Measurements from ENCODE around the gene ALG3.

The ALG3 gene

GRCh38 chr3:184234671-184235380 lies 13.9 kb downstream of the ALG3 start:
- DNase-seq = no peak

GRCh38 chr3:184234224-184234623 lies 14.5 kb downstream of the ALG3 start:
- no peak for DNase-seq

GRCh38 chr3:184233127-184233843 lies 15.5 kb downstream of the ALG3 start:
- DNase-seq = no peak

GRCh38 chr3:184231671-184232070 lies 17.1 kb downstream of the ALG3 start:
- no peak for DNase-seq

GRCh38 chr3:184230603-184231528 lies 17.9 kb downstream of the ALG3 start:
- DNase-seq = peak; percentile 27

GRCh38 chr3:184230081-184230602 lies 18.6 kb downstream of the ALG3 start:
- DNase-seq = peak; percentile 21

- peak; percentile 81 for DNase-seq
Measured at GRCh38 chr3:184229394-184230080, 19.2 kb downstream of the ALG3 start, which contains the start of gene VWA5B2. TSS of gene VWA5B2 (plus strand) at chr3:184229585. CDS start at chr3:184230529, 944 bp downstream.

- DNase-seq = no peak
Measured at GRCh38 chr3:184228376-184229137, 20.2 kb downstream of the ALG3 start.

- DNase-seq = peak; percentile 68
Measured at GRCh38 chr3:184227481-184227935, 21.3 kb downstream of the ALG3 start.

GRCh38 chr3:184223946-184224345 lies 24.8 kb downstream of the ALG3 start:
- DNase-seq = no peak

- DNase-seq = no peak
Measured at GRCh38 chr3:184222521-184222920, 26.2 kb downstream of the ALG3 start.

GRCh38 chr3:184218814-184219213 lies 29.9 kb downstream of the ALG3 start:
- DNase-seq = no peak

GRCh38 chr3:184211718-184212117 lies 37.0 kb downstream of the ALG3 start:
- DNase-seq = no peak

- no peak for DNase-seq
Measured at GRCh38 chr3:184211297-184211696, 37.5 kb downstream of the ALG3 start.

GRCh38 chr3:184209146-184209923 lies 39.4 kb downstream of the ALG3 start:
- no peak for DNase-seq

- no peak for DNase-seq
Measured at GRCh38 chr3:184203526-184203925, 45.2 kb downstream of the ALG3 start.

- no peak for DNase-seq
Measured at GRCh38 chr3:184200825-184201224, 47.9 kb downstream of the ALG3 start.

GRCh38 chr3:184198509-184198908 lies 50.3 kb downstream of the ALG3 start:
- no peak for DNase-seq

- no peak for DNase-seq
Measured at GRCh38 chr3:184196536-184196935, 52.2 kb downstream of the ALG3 start.

- DNase-seq = no peak
Measured at GRCh38 chr3:184193991-184194539, 54.7 kb downstream of the ALG3 start.
